K562 (cell line): ENCODE data around the gene ATP6V0A1.

Experiments used
- ARID4B ChIP-seq: sonication (generic); formaldehyde crosslinking; IDR thresholded peaks from 2 replicates; pipeline ENCODE4 v1.8.0; 2022; ENCODE audit warnings: mild to moderate bottlenecking, missing genetic modification reagents
- CTCF ChIP-seq, 3 experiments: IDR thresholded peaks in 2 of 3; conservative IDR thresholded peaks in 1 of 3; 2 replicates each; pipeline ENCODE4 v1.5.1; 2011 to 2012; ENCODE audit warnings: low read length in 3 of 3, mild to moderate bottlenecking in 3 of 3, control low read depth in 2 of 3, improper control_type of control experiment in 1 of 3, inconsistent platforms in 1 of 3, low read depth in 1 of 3, mixed read lengths in 1 of 3, moderate library complexity in 1 of 3; ENCODE audit not compliant: insufficient read depth in 2 of 3
- FOXM1 ChIP-seq, 2 experiments: fragments of 450-650 bp in 1 of 2; sonication (generic) in 1 of 2; formaldehyde crosslinking in 1 of 2; IDR thresholded peaks; 2 replicates each; pipeline versions ENCODE4 v1.6.1 to v1.9.0; 2017 to 2022; ENCODE audit warnings: low read depth in 2 of 2, mild to moderate bottlenecking in 2 of 2, missing genetic modification reagents in 1 of 2, moderate library complexity in 1 of 2
- GTF2F1 ChIP-seq: IDR thresholded peaks from 2 replicates; pipeline ENCODE4 v1.6.1; 2011; ENCODE audit warnings: low read depth, low read length, improper control_type of control experiment
- RFX1 ChIP-seq: fragments of 450-650 bp; IDR thresholded peaks from 2 replicates; pipeline ENCODE4 v1.6.1; 2016; ENCODE audit warnings: mild to moderate bottlenecking, moderate library complexity

- TF ChIP-seq FOXM1 (IDR thresholded peaks at IDR 0.05; ENCODE audit: low read depth): no peak
- TF ChIP-seq FOXM1 (CRISPR knock-in tag; IDR thresholded peaks at IDR 0.05; ENCODE audit: low read depth): no peak
- TF ChIP-seq CTCF (IDR thresholded peaks at IDR 0.05 in 2 of 3, conservative IDR thresholded peaks at IDR 0.05 in 1 of 3; ENCODE audit: insufficient read depth in 2 of 3, low read depth in 1 of 3, low read length in 3 of 3): no peak
- TF ChIP-seq RFX1: no peak
- TF ChIP-seq ARID4B (CRISPR knock-in tag): no peak
- TF ChIP-seq GTF2F1: no peak
These were observed 17.7 kb downstream of the ATP6V0A1 start for GRCh38 chr17:42476411-42476810.
